ENCODE results near the gene FOXJ3.

DNA sequence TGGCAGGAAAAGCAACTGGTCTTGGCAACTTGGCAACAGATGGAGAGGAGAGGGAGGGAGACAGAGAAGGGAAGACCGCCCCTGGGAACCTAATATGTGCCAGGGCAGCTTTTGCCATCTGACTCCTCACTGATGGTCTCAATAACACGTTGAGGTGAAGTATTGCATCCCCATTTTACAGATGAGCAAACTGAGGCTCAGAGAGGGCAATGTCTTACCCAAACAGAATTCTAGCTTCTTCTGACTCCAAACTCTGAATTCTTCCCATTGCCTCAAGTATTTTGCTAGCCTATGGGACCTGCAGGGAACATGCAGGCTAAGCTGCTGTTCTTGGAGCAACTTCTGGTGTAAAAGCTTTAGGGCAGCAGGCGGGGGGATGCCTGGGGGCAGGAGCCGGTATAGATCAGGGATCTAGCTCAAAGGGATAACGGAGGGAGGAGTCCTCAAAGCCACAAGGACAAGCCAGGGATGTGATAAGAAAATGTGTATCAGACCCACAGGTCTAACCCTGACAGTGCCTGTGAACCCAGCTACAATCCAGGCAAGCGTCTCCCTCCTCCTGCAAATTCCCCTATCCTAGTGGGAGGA lies 163.3 kb downstream of the FOXJ3 start:
- TF ChIP-seq, protein P1, sequence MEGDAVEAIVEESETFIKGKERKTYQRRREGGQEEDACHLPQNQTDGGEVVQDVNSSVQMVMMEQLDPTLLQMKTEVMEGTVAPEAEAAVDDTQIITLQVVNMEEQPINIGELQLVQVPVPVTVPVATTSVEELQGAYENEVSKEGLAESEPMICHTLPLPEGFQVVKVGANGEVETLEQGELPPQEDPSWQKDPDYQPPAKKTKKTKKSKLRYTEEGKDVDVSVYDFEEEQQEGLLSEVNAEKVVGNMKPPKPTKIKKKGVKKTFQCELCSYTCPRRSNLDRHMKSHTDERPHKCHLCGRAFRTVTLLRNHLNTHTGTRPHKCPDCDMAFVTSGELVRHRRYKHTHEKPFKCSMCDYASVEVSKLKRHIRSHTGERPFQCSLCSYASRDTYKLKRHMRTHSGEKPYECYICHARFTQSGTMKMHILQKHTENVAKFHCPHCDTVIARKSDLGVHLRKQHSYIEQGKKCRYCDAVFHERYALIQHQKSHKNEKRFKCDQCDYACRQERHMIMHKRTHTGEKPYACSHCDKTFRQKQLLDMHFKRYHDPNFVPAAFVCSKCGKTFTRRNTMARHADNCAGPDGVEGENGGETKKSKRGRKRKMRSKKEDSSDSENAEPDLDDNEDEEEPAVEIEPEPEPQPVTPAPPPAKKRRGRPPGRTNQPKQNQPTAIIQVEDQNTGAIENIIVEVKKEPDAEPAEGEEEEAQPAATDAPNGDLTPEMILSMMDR (conservative IDR thresholded peaks at IDR 0.05 in 1 of 2, IDR thresholded peaks at IDR 0.05 in 1 of 2; ENCODE audit: low read depth in 1 of 2, low read length in 2 of 2) = no peak
- TF ChIP-seq EZH2 (IDR thresholded peaks at IDR 0.05; ENCODE audit: low read length, missing control alignments) = no peak
